IPS DF 4.7 (cell line): ENCODE data around the gene HTR3C.
"Not testable (repeated sequence)": the region's sequence is repeated elsewhere in the genome, so short reads cannot be mapped to it uniquely, and the experiment has no call there.

ENCODE experiments used
- DNase-seq: peaks from one replicate; pipeline ENCODE4 v3.0.0-alpha.2; 2013; ENCODE audit warnings: low spot score; ENCODE audit errors: extremely low read depth

Gene HTR3C

GRCh38 chr3:184030536-184030935 is 22.3 kb upstream of the HTR3C start:
- DNase-seq = no peak

- no peak for DNase-seq
Observed at GRCh38 chr3:184031187-184031792, 21.6 kb upstream of the HTR3C start, which contains the start of gene HTR3D. HTR3D (plus strand) TSS chr3:184031742; CDS start chr3:184031742, 0 bp downstream.

GRCh38 chr3:184037816-184038215 is 15.0 kb upstream of the HTR3C start:
- no peak for DNase-seq

- DNase-seq = not testable (repeated sequence)
Observed at GRCh38 chr3:184038307-184038706, 14.5 kb upstream of the HTR3C start.

GRCh38 chr3:184039414-184039813 is 13.4 kb upstream of the HTR3C start:
- DNase-seq = no peak

GRCh38 chr3:184040010-184040409 is 12.8 kb upstream of the HTR3C start:
- DNase-seq = no peak

- no peak for DNase-seq
Observed at GRCh38 chr3:184042617-184043016, 10.2 kb upstream of the HTR3C start.

- no peak for DNase-seq
Observed at GRCh38 chr3:184045995-184046394, 6.9 kb upstream of the HTR3C start.

GRCh38 chr3:184050217-184050847 is 2.5 kb upstream of the HTR3C start:
- DNase-seq = no peak

GRCh38 chr3:184058029-184058428 is 5.2 kb downstream of the HTR3C start:
- DNase-seq = no peak

GRCh38 chr3:184059424-184059823 is 6.6 kb downstream of the HTR3C start:
- DNase-seq = no peak

GRCh38 chr3:184062637-184063036 is 9.8 kb downstream of the HTR3C start:
- DNase-seq = no peak

GRCh38 chr3:184066211-184066610 is 13.4 kb downstream of the HTR3C start:
- DNase-seq = no peak

- DNase-seq = no peak
Observed at GRCh38 chr3:184067573-184068055, 14.8 kb downstream of the HTR3C start.

GRCh38 chr3:184068344-184068743 is 15.5 kb downstream of the HTR3C start:
- no peak for DNase-seq

GRCh38 chr3:184071142-184071541 is 18.3 kb downstream of the HTR3C start:
- not testable (repeated sequence) for DNase-seq

- no peak for DNase-seq
Observed at GRCh38 chr3:184073621-184074020, 20.8 kb downstream of the HTR3C start.

GRCh38 chr3:184075901-184076300 is 23.1 kb downstream of the HTR3C start:
- no peak for DNase-seq

- no peak for DNase-seq
Observed at GRCh38 chr3:184077881-184078280, 25.0 kb downstream of the HTR3C start.

- no peak for DNase-seq
Observed at GRCh38 chr3:184078851-184079250, 26.0 kb downstream of the HTR3C start.

GRCh38 chr3:184081116-184081830 is 28.4 kb downstream of the HTR3C start:
- no peak for DNase-seq

- no peak for DNase-seq
Observed at GRCh38 chr3:184082034-184082433, 29.2 kb downstream of the HTR3C start.
